BJ (cell line): Measurements from ENCODE around the gene GABRG1. TPM values are rescaled to one million over a fixed set of nuclear protein-coding genes. Genes with fewer than 3 reads are reported as not detected.

ENCODE experiments used
- CTCF ChIA-PET: fragments of 350-600 bp; formaldehyde crosslinking; extraction: SDS; loops from one replicate; lab custom pipeline; 2021; ENCODE audit warnings: antibody characterized with exemption, inconsistent platforms; lab: Yijun Ruan, JAX
- POLR2A ChIA-PET: fragments of 300-600 bp; sonication (Branson Sonifier 250); formaldehyde crosslinking; extraction: SDS; loops from one replicate; lab custom pipeline; 2021; ENCODE audit warnings: antibody characterized with exemption; lab: Charles Lee
- DNase-seq: peaks from one replicate; pipeline ENCODE4 v3.0.0-alpha.2; 2011; ENCODE audit warnings: low read depth
- H3K27me3 ChIP-seq: 2 replicates; pipeline ENCODE4 v1.6.0; 2011; ENCODE audit warnings: low read length; ENCODE audit not compliant: control insufficient read depth, insufficient read depth
- H3K36me3 ChIP-seq: 2 replicates; pipeline ENCODE4 v1.5.1; 2011; ENCODE audit warnings: low read length; ENCODE audit not compliant: control insufficient read depth, insufficient read depth
- H3K4me3 ChIP-seq: 2 replicates; pipeline ENCODE4 v1.5.1; 2011; ENCODE audit warnings: low read depth, mild to moderate bottlenecking, control low read depth, low read length
- CTCF ChIP-seq: IDR thresholded peaks from 2 replicates; pipeline ENCODE4 v1.5.1; 2011; ENCODE audit warnings: low read depth, mild to moderate bottlenecking, control low read depth, inconsistent platforms, low read length, moderate library complexity; ENCODE audit not compliant: insufficient read depth
- polyA plus RNA-seq: library from polyadenylated mRNA; depleted of rRNA; stranded (reverse); fragments of >200 nt; gene quantifications from 2 replicates; pipeline ENCODE4 v1.2.3, GENCODE V29; 2011

Gene GABRG1
- polyA plus RNA-seq, 1 experiment, result not detected

- H3K27me3 ChIP-seq, result no peaks in the 10 kb centered on the region
- CTCF ChIA-PET, result no interaction called here
- no peaks in the 10 kb centered on the region for H3K36me3 ChIP-seq
- no peak for DNase-seq
- TF ChIP-seq CTCF, result no peak
- no peak overlapping the region for H3K4me3 ChIP-seq
- POLR2A ChIA-PET, result no interaction called here
Observed at GRCh38 chr4:45992728-45993127, 131.1 kb downstream of the GABRG1 start.

- Histone ChIP-seq H3K4me3 (no peak overlapping the region), H3K27me3 (no peaks in the 10 kb centered on the region), H3K36me3 (no peaks in the 10 kb centered on the region)
- no peak for DNase-seq
- CTCF ChIA-PET, result no interaction called here
- POLR2A ChIA-PET, result no interaction called here
- TF ChIP-seq CTCF, result no peak
Observed at GRCh38 chr4:45989775-45990174, 134.1 kb downstream of the GABRG1 start.

- DNase-seq, result no peak
- CTCF ChIA-PET, result no interaction called here
- Histone ChIP-seq H3K27me3 (no peaks in the 10 kb centered on the region), H3K4me3 (no peak overlapping the region), H3K36me3 (no peaks in the 10 kb centered on the region)
- POLR2A ChIA-PET, result no interaction called here
- TF ChIP-seq CTCF, result no peak
Observed at GRCh38 chr4:45987858-45988257, 136.0 kb downstream of the GABRG1 start.
